ENCODE measurements around the gene VDAC2. TPM values are rescaled to one million over a fixed set of nuclear protein-coding genes. Genes with fewer than 3 reads are reported as not detected.

VDAC2 gene
- total RNA-seq, 1 donor: 110 TPM

DNA sequence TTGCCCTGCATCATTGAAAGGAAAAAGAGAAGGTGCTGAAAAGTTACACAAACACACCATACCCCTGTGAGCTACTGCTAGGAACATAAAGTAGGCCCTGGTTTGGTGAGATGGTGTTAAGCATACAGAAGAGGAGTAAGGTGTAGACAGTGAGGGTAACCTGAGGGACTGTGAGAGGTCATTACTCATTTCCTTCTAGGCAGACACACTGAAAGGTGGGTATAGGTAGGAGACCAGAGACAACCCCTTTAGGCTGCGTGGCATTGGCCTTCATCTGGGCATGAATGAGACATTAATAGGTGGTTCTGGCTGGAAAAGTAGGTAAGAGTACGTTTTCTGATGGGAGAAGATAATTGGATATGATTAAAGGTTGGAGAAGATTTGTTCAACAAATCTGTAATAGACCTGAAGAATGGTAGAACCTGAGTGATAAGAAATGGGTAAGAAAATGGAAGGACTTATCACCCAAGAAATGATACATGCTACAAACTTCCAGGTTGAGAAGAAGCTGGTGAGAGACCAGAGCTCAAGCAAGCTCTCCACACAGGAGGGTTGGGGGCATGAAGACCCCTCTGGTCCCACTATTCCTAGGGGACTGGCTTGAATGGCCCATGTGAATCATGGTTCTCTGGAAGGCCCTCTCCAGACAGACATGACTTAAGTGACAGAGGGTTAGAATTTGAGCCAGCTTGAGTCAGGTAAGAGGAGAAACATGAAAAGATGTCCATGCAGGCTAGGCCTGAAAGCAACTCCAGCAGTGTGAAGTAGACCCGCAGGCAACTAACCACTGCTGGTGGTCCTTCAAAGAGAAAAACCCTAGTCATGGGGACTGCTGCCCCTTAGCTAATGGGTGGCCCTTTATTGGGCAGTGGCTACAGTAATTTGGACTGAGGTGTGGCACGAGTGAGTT, 21.3 kb downstream of the VDAC2 start:
- Histone ChIP-seq H3K4me1 (ENCODE audit: insufficient read depth, low read length) (peaks cover 22% of the 10 kb centered on the region), H3K27me3 (ENCODE audit: insufficient read depth, low read length) (no peaks in the 10 kb centered on the region), H3K4me3 (ENCODE audit: low read length) (no peak overlapping the region), H3K9me3 (ENCODE audit: low read depth, low read length) (no peaks in the 10 kb centered on the region)

DNA sequence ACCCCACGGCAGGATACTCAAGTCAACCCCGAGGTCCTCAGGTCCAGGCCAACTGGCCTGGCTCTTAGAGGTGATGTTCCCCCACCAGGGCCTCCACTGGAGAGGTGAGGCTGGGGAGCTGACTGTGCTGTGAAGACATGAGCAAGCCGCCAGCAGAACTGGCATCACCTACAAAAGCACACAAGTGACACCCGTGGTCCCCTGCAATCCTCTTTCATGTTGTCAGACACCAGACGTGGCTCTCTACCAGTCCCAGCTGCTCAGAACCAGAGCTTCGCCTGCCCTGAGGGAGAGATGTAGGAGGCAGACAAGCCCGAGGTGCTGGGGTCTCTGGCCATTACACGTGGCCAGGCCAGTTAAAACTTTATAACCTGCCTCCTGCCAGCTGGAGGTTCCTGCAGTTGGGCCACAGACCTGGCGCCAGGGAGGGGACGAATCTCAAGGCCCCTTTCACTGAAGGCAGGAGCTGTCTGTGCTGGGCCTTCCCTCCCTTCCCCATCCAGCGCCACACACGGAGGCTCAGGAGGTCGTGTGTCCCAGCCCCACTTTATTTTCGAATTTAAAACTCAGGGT, 22.9 kb downstream of the VDAC2 start:
- Histone ChIP-seq H3K4me1 (ENCODE audit: insufficient read depth, low read length) (peaks cover 21% of the 10 kb centered on the region), H3K9me3 (ENCODE audit: low read depth, low read length) (no peaks in the 10 kb centered on the region), H3K4me3 (ENCODE audit: low read length) (peak overlapping the region; percentile 12), H3K27me3 (ENCODE audit: insufficient read depth, low read length) (no peaks in the 10 kb centered on the region)

DNA sequence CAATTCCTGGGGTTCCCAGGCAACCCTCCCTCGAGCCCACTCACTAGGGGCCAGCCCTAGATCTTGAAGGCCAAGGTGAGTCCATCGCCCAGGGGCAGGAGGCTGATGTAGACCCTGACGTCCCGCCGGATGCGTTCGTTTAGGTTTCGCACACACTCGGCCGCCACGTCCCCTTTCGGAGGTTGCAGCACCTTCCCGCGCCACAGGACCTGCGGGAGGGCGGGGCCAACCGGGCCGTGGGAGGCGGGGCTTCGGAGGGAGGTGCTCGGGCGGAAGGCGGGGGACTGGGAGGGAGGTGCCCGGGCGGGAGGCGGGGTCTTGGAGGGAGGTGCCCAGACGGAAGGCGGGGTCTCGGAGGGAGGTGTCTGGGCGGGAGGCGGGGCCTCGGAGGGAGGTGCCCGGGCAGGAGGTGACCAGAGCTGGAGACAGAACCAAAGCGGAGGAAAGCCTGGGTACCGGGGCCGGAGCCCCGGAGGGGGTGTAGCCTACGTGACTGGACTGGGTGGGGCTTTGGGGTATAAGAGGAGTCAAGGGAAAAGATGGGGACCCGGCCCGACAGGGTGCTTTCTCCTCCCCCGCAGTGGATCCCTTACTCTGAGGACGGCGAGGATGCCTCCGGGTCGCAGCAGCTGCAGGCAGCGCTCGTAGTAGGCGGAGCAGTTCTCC, 23.6 kb downstream of the VDAC2 start:
- no peaks in the 10 kb centered on the region for H3K9me3 ChIP-seq (ENCODE audit: low read depth, low read length)
- H3K4me3 ChIP-seq (ENCODE audit: low read length): peak overlapping the region; percentile 59
- no peaks in the 10 kb centered on the region for H3K27me3 ChIP-seq (ENCODE audit: insufficient read depth, low read length)
- peaks cover 21% of the 10 kb centered on the region for H3K4me1 ChIP-seq (ENCODE audit: insufficient read depth, low read length)

DNA sequence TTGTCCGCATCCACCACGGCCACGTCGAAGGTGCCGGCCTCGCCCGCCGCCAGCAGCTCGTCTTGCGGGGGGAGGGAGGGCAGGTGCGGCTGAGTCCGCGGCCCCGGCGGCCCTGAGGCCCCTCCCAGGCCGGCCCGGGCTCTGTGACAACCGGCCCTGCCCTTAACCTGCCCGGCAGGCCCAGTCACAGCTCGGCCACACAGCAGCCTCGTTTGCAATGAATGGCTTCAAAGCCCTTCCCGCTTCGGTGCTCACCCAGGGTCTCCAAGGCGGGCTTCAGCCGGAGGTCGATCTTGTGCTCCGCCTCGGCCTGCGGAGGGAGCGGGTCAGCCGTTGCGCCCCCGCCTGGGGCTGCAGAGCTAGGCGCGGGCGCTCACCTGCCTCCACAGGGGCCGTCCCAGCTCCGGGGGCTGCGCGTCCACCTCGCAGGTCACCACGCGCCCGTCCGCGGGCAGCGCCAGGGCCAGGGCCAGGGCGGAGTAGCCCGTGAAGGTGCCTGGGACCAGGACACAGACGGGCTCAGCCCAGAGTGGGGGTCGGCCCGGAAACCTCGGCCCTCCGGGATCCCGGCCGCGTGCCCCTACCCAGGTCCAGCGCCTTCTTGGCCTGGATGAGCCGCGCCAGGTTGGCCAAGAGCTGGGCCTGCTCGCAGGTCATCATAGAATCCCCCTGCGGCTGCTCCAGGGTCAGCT, 24.2 kb downstream of the VDAC2 start:
- H3K9me3 ChIP-seq (ENCODE audit: low read depth, low read length): no peaks in the 10 kb centered on the region
- peak overlapping the region; percentile 59 for H3K4me3 ChIP-seq (ENCODE audit: low read length)

DNA sequence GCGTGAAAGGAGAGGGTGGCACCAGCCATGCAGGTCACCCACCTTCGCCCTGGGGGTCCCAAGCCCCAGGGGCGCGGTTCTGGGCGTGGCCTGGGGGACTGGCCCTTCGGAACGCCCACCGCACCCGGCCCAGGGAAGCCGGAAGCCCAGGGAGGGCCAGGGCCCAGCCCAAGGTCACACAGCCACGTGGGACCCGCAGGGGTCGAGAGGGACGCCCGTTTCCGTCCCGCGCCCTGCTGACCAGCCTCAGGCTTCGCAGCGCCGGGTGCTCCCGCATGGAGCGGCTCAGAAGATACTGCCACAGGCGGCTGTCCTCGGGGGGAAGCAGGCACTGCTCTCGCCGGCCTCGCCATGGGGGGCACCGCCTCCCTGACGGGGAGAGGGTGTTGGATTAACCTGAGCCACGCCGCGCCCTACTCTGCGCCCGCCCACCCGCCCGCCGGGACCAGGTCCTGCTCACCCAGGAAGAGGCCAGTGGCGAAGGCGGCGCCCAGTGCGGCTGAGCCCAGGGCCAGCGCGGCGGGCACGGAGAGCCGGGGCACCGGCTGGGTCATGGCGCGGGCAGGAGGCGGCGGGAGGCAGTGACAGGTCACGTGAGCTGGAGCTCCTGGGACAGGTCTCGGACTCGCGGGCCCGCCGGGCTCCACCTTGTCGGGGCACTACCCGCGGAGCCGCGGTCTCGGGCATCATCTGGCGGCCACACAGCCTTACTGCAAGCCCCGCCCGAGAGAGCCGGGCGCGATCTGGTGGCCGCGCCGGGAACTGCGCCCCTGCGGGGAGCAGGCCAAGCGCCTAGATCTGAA, 25.0 kb downstream of the VDAC2 start, which contains the start of gene COMTD1:
TSS of gene COMTD1 (minus strand) at position 583 of the 803 bp plus-strand sequence. CDS start at position 554, 29 bp downstream.
- H3K9me3 ChIP-seq (ENCODE audit: low read depth, low read length): no peaks in the 10 kb centered on the region
- peak within 1 kb of the TSS; percentile 59 for H3K4me3 ChIP-seq (ENCODE audit: low read length)
- no peaks in the 10 kb centered on the region for H3K27me3 ChIP-seq (ENCODE audit: insufficient read depth, low read length)
- peaks cover 21% of the 10 kb centered on the region for H3K4me1 ChIP-seq (ENCODE audit: insufficient read depth, low read length)

More for the DNA sequence above, 24.2 kb downstream of the VDAC2 start:
- H3K4me1 ChIP-seq (ENCODE audit: insufficient read depth, low read length): peaks cover 21% of the 10 kb centered on the region
- H3K27me3 ChIP-seq (ENCODE audit: insufficient read depth, low read length): no peaks in the 10 kb centered on the region

DNA sequence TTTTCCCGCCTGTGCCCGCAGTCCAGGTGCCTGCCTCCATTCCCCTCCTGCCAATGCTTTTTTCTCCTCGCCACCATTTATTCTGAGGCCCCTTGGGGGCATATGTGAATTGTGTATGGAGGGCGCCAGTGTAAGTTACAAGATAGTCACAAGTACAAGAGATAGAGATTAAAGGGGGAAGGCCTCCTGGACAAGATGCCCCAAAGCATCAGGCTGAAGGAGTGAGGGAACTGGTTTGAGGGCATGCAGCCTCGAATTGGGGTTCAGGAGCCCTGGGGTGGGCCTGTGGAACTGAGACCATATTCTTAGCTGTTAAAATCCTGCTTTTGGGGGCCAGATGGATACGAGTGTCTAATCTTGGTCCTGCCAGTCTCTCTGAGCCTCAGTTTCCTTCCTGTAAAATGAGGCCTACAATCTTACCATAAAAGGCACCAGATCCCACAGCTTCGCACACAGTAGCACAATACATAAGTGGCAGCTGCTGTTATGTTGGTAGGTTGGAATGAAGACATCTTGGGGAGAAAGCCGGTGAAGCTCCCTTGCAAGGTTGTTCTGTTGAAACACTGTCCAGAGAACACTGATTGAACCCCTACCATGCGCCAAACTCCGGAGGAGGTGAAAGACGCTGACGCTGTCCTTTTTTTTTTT, 25.7 kb downstream of the VDAC2 start:
- no peak overlapping the region for H3K4me3 ChIP-seq (ENCODE audit: low read length)
- peaks cover 21% of the 10 kb centered on the region for H3K4me1 ChIP-seq (ENCODE audit: insufficient read depth, low read length)

DNA sequence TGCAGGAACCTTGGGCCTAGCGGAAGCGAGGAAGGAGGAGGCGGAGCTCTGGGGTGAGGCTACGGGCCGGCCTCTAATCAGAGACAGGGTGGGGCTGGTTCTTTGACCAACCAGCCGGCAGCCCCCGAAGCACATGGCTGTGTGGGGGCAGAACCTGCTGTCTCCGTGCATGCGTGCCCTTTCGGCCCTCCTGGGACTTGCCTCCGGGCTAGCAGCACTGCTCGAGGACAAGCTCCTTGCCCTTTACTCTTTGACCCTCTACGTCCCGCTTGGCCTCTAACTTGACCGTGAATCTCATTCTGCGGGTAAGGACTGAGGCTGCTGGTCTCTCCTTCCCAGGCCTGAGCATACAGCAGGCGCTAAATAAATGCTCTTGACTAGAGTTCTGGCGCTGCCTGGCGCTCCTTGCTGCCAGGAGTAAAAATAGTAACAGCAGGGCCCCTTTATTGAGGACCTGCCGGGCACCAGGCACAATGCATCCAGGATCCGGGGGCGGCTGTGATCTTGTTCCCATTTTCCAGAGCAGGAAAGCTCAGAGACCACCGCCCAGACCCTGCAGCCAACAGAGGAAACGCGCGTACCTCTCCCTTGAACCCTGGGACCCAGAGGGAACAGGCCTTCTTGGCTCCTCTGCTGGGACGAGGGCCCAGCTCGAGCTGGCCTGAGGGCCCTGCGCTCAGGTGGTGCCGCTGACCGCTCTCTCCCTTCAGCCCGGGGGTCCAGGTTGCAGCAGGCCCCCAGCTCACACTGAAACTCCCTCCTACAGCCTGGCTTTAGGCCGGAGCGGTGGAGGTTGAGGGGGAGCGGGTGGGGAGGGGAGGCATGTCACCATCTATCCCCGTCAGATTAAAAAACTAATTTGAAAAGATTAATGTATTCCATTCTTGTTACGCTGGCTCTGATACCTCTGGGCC, 27.8 kb downstream of the VDAC2 start:
- Histone ChIP-seq H3K4me1 (ENCODE audit: insufficient read depth, low read length) (peaks cover 21% of the 10 kb centered on the region), H3K27me3 (ENCODE audit: insufficient read depth, low read length) (no peaks in the 10 kb centered on the region), H3K9me3 (ENCODE audit: low read depth, low read length) (no peaks in the 10 kb centered on the region), H3K4me3 (ENCODE audit: low read length) (no peak overlapping the region)

More for the DNA sequence above, 25.7 kb downstream of the VDAC2 start:
- no peaks in the 10 kb centered on the region for H3K27me3 ChIP-seq (ENCODE audit: insufficient read depth, low read length)
- H3K9me3 ChIP-seq (ENCODE audit: low read depth, low read length): no peaks in the 10 kb centered on the region

DNA sequence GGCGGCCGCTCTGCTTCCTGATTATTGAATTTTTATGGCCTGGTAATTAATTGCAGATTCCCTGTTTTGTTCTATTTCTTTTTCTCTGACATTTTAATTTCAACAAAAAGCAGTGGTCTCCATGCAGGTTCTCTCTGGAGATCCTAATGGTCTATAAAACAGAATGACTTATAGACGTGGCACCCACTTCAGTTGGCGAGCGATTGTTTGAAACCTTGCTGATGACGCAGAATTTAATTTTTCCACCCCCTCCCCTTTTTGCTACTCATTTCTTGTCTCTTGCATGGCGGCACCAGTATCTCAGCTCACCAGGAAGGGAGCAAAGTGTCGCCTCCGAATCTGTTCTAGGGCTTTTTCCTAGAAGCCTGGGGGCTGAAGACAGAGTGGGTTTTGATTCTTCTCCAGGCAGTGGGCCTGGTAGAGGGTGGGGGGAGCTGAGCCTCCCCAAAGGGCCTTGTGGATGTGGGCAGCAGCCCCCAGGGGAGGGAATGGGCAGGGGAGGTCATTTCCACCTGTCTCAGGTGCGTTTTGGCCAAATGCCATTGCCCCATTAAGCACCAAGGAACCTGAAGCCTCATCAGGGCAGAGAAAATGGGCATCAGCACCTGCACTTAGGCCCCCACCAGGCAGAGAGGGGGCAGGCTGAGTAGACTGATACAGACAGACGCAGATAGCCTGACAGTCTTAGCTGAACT, 28.6 kb downstream of the VDAC2 start:
- no peaks in the 10 kb centered on the region for H3K27me3 ChIP-seq (ENCODE audit: insufficient read depth, low read length)
- peaks cover 16% of the 10 kb centered on the region for H3K4me1 ChIP-seq (ENCODE audit: insufficient read depth, low read length)
- no peaks in the 10 kb centered on the region for H3K9me3 ChIP-seq (ENCODE audit: low read depth, low read length)
- no peak overlapping the region for H3K4me3 ChIP-seq (ENCODE audit: low read length)

DNA sequence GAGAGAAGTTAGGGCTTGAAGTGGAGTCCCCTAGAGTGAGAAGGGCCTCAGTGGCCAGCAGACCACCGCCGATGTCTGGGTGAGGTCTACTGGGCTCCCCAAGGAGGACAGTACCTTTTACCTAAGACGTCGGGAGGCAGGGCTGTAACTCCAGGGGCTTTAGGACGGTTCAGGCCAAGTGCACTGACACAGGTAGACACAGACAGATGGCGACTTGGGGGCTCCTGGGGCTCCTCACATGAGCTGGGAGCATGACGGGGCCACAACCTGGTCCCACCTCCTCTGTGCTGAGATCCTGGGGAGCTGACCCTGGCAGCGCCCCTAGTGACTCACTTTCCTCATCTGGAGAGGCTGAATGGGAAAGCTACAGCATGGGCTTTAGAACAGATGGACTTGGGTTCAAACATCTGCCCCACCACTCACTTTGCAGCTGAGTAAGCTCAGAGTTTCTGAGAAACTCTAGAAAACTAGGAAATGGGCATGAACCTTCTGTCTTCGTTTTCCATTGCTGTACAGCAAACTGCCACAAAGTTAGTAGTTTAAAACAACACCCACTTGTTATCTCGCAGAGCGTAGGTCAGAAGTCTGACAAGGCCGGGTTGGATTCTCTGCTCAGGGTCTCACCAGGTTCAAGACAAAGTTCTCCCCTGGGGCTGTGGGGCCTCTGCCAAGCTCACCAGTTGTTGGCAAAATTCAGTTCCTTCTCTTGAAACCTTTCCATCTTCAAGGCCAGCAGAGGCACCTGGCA, 29.9 kb downstream of the VDAC2 start:
- H3K4me1 ChIP-seq (ENCODE audit: insufficient read depth, low read length): peaks cover 5% of the 10 kb centered on the region
- H3K4me3 ChIP-seq (ENCODE audit: low read length): no peak overlapping the region
- H3K9me3 ChIP-seq (ENCODE audit: low read depth, low read length): no peaks in the 10 kb centered on the region
- H3K27me3 ChIP-seq (ENCODE audit: insufficient read depth, low read length): no peaks in the 10 kb centered on the region

DNA sequence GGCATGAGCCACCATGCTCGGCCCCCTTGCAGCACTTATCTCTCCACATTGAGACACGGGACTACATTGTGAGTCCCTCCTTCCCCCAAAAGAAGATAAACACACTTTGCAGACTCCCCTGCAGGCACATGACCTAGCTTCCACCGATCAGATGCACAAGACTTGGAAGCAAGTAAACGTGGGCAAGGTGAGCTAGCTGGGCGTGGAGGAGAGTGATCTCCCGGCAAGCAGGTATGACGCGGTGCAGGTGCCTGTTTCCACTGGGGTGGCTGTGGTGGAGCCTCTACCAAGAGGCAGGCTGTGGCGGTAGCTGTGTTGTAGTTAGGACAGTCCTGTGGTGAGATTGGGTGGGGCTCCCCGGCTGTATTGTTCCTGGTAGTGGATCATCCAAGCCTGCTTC, 32.8 kb downstream of the VDAC2 start:
- Histone ChIP-seq H3K4me3 (ENCODE audit: low read length) (no peak overlapping the region), H3K27me3 (ENCODE audit: insufficient read depth, low read length) (no peaks in the 10 kb centered on the region), H3K9me3 (ENCODE audit: low read depth, low read length) (no peaks in the 10 kb centered on the region), H3K4me1 (ENCODE audit: insufficient read depth, low read length) (no peaks in the 10 kb centered on the region)

DNA sequence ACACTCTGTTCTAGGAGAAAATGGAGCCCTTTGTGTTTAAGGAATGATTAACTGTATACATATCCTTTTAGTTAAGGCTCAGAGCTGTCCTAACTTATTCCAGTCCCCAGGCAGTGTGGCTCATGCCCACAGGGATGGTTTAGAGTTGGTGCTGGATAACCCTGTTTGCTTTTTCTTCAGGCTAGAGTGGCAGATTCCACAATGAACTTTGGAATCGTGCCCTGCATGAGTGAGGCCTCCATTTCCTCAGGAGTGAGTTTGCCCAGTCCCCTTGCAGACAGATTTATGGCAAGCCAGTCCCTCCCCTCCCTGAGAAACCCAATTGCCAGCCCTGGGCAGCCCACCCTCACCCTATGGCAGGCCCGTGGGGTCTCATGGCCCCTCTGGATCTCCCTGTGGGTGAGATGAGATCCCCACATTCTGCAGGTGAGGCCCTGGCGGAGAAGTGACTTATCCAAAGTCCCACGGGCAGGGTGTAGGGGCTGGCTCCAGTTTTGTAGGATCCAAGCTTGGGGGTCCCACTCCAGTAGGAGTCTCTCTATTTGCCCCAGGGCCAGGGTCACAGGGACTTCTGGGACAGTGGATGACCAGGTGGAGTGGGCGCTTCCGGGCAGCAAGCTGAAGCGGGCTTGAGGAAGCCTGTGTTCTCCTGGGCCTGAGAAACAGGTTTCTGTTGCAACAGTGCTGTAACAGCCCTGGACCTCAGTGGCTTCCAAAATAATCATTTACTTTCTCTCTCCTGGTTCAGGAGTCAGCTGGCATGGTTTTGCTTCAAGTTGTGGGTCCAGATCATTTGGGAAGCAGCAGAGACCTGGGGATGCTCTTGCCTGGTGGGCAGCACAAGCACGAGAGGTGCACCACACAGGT, 34.1 kb downstream of the VDAC2 start:
- H3K4me3 ChIP-seq (ENCODE audit: low read length): no peak overlapping the region
- H3K27me3 ChIP-seq (ENCODE audit: insufficient read depth, low read length): no peaks in the 10 kb centered on the region
- no peaks in the 10 kb centered on the region for H3K4me1 ChIP-seq (ENCODE audit: insufficient read depth, low read length)

More for the DNA sequence above, 34.1 kb downstream of the VDAC2 start:
- no peaks in the 10 kb centered on the region for H3K9me3 ChIP-seq (ENCODE audit: low read depth, low read length)
